Neural cell (in vitro differentiated cells): ENCODE results near the gene ADAMTS4.

Experiments used
- CTCF ChIP-seq: fragments of 450-650 bp; IDR thresholded peaks from 2 replicates; pipeline ENCODE4 v1.5.1; 2014; ENCODE audit warnings: antibody characterized with exemption, mild to moderate bottlenecking, moderate library complexity; ENCODE audit not compliant: poor library complexity, severe bottlenecking
- EP300 ChIP-seq: fragments of 450-650 bp; conservative IDR thresholded peaks from 2 replicates; pipeline ENCODE4 v1.6.1; 2014; ENCODE audit warnings: antibody characterized with exemption, mild to moderate bottlenecking, moderate library complexity; ENCODE audit not compliant: poor library complexity, severe bottlenecking
- EZH2 ChIP-seq: fragments of 200-600, 300-800 bp; shearing (Covaris generic), sonication (generic); IDR thresholded peaks from 2 replicates; pipeline ENCODE4 v1.6.1; 2014; ENCODE audit warnings: antibody characterized with exemption, low read length, borderline replicate concordance, mild to moderate bottlenecking; ENCODE audit not compliant: insufficient read depth, poor library complexity, severe bottlenecking
- POLR2AphosphoS5 ChIP-seq: IDR thresholded peaks from 2 replicates; pipeline ENCODE4 v1.6.1; 2012
- RAD21 ChIP-seq: fragments of 450-650 bp; conservative IDR thresholded peaks from 2 replicates; pipeline ENCODE4 v1.6.1; 2014; ENCODE audit warnings: antibody characterized with exemption, mild to moderate bottlenecking, moderate library complexity
- SMC3 ChIP-seq: fragments of 450-650 bp; conservative IDR thresholded peaks from 2 replicates; pipeline ENCODE4 v1.6.1; 2014; ENCODE audit warnings: antibody characterized with exemption, mild to moderate bottlenecking, moderate library complexity; ENCODE audit not compliant: poor library complexity
- TAF1 ChIP-seq: IDR thresholded peaks from 2 replicates; pipeline ENCODE4 v1.6.1; 2012; ENCODE audit warnings: low read depth

GRCh38 chr1:161145832-161146231 lies 53.0 kb downstream of the ADAMTS4 start:
- TF ChIP-seq EZH2 (no peak), CTCF (no peak), RAD21 (no peak), SMC3 (no peak), POLR2AphosphoS5 (no peak), EP300 (no peak), TAF1 (no peak)
